ENCODE measurements around the gene RNASE13. TPM values are rescaled to one million over a fixed set of nuclear protein-coding genes. Genes with fewer than 3 reads are reported as not detected.

RNASE13 gene
- total and polyA plus RNA-seq, 2 of the 4 experiments (the other 2 are of a cell fraction): not detected

- no peak overlapping the region for H2BK20ac ChIP-seq (ENCODE audit: low read depth, low read length)
- dilution Hi-C loops (cut with HindIII; ENCODE audit: low sequenced_read_pairs, unreplicated experiment): no loop called here
- ChIA-PET POLR2A (ENCODE audit: unreplicated experiment) (no interaction called here), CTCF (no interaction called here)
- no peak overlapping the region for H3K27ac ChIP-seq (ENCODE audit: insufficient read depth, low read length)
- DNase-seq (no peak), ATAC-seq (ENCODE audit: low read depth) (no peak)
- no TSS peak for BruUV-seq (replicated peaks)
- no peak overlapping the region for H3K14ac ChIP-seq (replicated peaks; ENCODE audit: low read depth, low read length)
- H2AK9ac ChIP-seq (replicated peaks; ENCODE audit: low read depth, low read length, poor library complexity): no peak overlapping the region
- H2AFZ ChIP-seq (replicated peaks; ENCODE audit: low read length, poor library complexity): no peak overlapping the region
- H3K23ac ChIP-seq (ENCODE audit: low read depth, low read length): no peak overlapping the region
- H3K9me1 ChIP-seq (ENCODE audit: insufficient read depth, low read length): peaks cover 5% of the 10 kb centered on the region; the same call in 1 of the 2 replicates
- 85% methylated on average over 3 of the region's 13 CpGs; no CpG with 5 or more reads in 1 of the 2 experiments for WGBS, 2 experiments (ENCODE audit: extremely low coverage in 2 of 2, insufficient read length in 1 of 2)
- no peak overlapping the region for H2BK5ac ChIP-seq (ENCODE audit: low read depth, low read length, poor library complexity, severe bottlenecking)
- no peaks in the 10 kb centered on the region for H3K79me1 ChIP-seq (ENCODE audit: low read depth in 1 of 2, low read length in 2 of 2)
- H2AK5ac ChIP-seq (ENCODE audit: low read depth, low read length): no peak overlapping the region
- no peak overlapping the region for H3K4me3 ChIP-seq (ENCODE audit: insufficient read depth, low read depth, low read length)
- H3K36me3 ChIP-seq (ENCODE audit: control insufficient read depth, insufficient read depth, low read length): no peaks in the 10 kb centered on the region
- intact Hi-C loops (cut with micrococcal nuclease): no loop called here
- H3K27me3 ChIP-seq (ENCODE audit: control insufficient read depth, insufficient read depth, low read length): no peaks in the 10 kb centered on the region
- H3K4ac ChIP-seq (ENCODE audit: low read depth, low read length): no peak overlapping the region
- H4K8ac ChIP-seq (ENCODE audit: low read depth in 2 of 2, low read length in 2 of 2): no peak overlapping the region
- H3K9ac ChIP-seq (ENCODE audit: low read depth, low read length): no peak overlapping the region
- no peaks in the 10 kb centered on the region for H3K9me3 ChIP-seq (ENCODE audit: control insufficient read depth, insufficient read depth, low read length)
- H4K20me1 ChIP-seq (ENCODE audit: insufficient read depth, low read length): no peaks in the 10 kb centered on the region
- no peak overlapping the region for H4K5ac ChIP-seq (ENCODE audit: low read depth, low read length)
- no peak overlapping the region for H2BK15ac ChIP-seq (ENCODE audit: low read depth, low read length)
- no peak overlapping the region for H3K4me2 ChIP-seq (ENCODE audit: low read depth, low read length)
- no peak overlapping the region for H2BK120ac ChIP-seq (ENCODE audit: low read depth, low read length)
- no peak overlapping the region for H3K18ac ChIP-seq (ENCODE audit: low read depth, low read length)
- H3K56ac ChIP-seq (ENCODE audit: extremely low read depth, insufficient read depth, low read length): no peak overlapping the region
- H4K91ac ChIP-seq (ENCODE audit: insufficient read depth, low read depth, low read length): no peak overlapping the region
- TF ChIP-seq USF2 (IDR thresholded peaks at IDR 0.05; ENCODE audit: low read depth, low read length): no peak
- TF ChIP-seq BHLHE40 (IDR thresholded peaks at IDR 0.05; ENCODE audit: low read depth, low read length): no peak
- TF ChIP-seq RFX5 (IDR thresholded peaks at IDR 0.05; ENCODE audit: low read depth, low read length): no peak
- no peak for TF ChIP-seq NFE2L2 (IDR thresholded peaks at IDR 0.05; ENCODE audit: low read depth, low read length)
- TF ChIP-seq CHD1 (IDR thresholded peaks at IDR 0.05; ENCODE audit: low read depth, low read length): no peak
- no peak for TF ChIP-seq RCOR1 (IDR thresholded peaks at IDR 0.05; ENCODE audit: insufficient replicate concordance, low read length)
- TF ChIP-seq MAZ (IDR thresholded peaks at IDR 0.05; ENCODE audit: borderline replicate concordance, low read depth, low read length): no peak
- TF ChIP-seq SMC3 (IDR thresholded peaks at IDR 0.05; ENCODE audit: low read depth, low read length): no peak
- TF ChIP-seq FOS (IDR thresholded peaks at IDR 0.05; ENCODE audit: low read depth, low read length): no peak
- TF ChIP-seq CEBPB (IDR thresholded peaks at IDR 0.05; ENCODE audit: low read depth, low read length): no peak
- no peak for TF ChIP-seq POLR2A (IDR thresholded peaks at IDR 0.05; ENCODE audit: low read depth, low read length)
- TF ChIP-seq MXI1 (IDR thresholded peaks at IDR 0.05; ENCODE audit: borderline replicate concordance, low read depth, low read length): no peak
- H3K4me1 ChIP-seq (ENCODE audit: control insufficient read depth, insufficient read depth, low read length): no peaks in the 10 kb centered on the region
- in situ Hi-C loops (cut with MboI; ENCODE audit: low sequenced_read_pairs): no loop called here
Measured at GRCh38 chr14:21060614-21061346, 26.2 kb upstream of the RNASE13 start.

Data from IMR-90 (cell line).